ENCODE results near the gene USP7.
A peak's percentile ranks its signal among the peaks of the same experiment; 100 is the strongest.

The USP7 gene

DNA sequence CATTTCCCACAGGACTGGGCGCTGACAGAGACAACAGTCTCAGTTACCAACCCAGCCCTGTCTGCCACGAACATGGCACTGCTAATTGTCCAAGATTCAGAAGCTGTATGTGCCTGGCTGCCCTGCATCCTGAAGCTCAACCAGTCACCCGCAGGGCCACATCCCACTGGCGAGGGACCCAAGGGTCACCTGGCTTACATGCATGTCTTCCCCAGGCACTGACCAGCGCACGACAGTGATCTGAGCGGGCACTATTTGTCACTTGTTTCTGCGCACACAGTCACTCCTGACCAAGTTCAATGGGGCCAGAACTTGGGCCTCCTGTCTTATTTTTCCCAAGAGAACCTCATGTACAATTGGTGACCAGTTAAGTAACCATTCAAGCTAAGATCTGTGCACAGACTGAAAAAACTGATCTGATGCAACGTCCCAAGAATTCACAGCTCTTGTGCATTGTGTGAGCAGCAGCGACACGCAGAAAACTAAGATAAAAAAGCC, 13.1 kb downstream of the USP7 start:
- no peak for DNase-seq

DNA sequence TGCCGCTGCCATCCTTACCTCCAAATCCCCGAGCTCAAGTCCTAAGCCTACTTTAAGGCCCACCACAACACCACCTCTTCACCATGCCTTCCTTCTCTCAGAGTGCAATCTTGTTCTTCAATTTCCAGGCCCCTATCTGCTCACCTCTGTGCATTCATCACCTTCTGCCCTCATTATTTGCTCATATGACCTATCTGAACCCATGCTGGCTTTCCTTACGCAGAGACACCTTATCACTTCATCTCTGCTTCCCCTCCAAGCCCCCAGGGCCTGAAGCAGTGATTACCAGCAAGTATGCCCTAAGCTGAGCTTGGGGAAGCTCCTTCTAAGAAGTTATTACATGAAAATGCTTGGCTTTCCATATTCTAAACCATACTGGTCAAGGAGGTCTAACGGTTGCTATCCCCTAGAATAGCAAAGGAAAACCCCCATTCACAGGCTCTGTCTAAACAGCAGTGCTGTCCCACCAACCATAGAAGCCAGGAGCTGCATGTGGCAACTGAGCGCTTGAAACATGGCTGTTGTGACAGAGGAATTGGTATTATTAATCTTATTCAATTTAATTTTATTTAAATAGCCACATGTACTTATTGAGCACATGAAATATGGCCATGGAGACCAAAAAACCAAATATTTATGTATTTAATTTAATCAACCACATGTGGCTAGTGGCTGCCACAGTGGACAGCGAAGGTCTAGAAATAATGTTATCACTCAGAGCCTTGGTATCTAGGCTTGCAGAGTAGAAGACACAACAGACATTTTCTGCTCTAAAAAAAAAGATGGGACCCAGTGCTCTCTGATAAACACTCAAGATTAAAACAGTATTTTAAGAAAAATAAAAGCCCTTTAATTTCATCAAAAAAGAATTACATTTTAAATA, 13.9 kb downstream of the USP7 start:
- DNase-seq, result no peak

DNA sequence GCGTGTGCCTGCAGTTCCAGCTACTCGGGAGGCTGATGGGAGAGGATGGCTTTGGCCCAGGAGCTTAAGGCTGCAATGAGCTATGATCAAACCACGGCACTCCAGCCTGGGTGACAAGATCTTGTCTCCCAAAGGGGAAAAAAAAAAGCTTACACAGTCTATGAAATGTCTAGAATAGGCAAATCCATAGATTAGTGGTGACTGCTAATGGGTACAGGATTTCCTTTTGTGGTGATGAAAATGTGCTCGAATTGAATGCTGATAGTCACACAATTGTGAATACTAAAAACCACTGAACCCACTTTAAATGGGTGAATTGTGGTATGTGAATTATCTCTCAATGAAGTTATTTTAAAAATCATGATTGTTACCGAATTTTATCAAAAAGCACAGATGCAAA, 14.9 kb downstream of the USP7 start:
- no peak for DNase-seq

DNA sequence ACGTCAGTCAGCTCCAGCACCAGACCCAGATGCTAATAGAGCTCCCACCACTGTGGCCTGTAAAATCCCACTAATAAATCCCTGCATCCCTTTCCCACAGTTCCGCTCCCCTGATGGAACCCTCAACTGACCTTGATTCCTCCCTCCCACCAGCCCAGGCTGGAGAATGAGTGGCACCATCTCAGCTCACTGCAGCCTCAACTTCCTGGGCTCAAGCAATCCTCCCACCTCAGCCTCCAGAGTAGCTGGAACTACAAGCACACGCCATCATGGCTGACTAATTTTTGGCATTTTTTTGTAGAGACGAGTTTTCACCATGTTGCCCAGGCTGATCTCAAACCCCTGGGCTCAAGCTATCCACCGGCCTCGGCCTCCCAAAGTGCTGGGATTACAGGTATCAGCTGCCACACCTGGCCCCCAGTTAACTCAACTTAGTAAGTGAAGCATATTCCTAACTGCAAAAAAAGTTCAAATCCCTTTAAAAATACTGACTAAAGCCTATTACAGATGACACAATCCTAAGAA, 15.6 kb downstream of the USP7 start:
- no peak for DNase-seq

DNA sequence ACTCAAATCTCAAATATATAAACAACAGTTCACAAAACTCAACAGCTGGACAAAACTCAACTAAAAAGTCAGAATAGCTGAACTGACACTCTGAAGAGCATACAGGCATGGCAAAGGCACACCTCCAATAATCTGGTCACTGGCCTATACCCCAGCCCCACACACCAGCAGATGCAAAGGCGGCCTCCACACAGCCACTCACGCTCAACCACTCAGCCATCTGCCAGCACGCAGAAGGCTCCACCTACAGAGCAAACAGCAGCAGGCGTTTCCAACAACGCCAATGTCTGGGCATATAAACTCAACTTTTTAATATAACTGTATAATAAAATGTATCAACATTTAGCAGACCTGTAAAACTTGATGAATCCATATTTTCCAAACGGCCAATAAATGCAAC, 17.2 kb downstream of the USP7 start:
- no peak for DNase-seq

DNA sequence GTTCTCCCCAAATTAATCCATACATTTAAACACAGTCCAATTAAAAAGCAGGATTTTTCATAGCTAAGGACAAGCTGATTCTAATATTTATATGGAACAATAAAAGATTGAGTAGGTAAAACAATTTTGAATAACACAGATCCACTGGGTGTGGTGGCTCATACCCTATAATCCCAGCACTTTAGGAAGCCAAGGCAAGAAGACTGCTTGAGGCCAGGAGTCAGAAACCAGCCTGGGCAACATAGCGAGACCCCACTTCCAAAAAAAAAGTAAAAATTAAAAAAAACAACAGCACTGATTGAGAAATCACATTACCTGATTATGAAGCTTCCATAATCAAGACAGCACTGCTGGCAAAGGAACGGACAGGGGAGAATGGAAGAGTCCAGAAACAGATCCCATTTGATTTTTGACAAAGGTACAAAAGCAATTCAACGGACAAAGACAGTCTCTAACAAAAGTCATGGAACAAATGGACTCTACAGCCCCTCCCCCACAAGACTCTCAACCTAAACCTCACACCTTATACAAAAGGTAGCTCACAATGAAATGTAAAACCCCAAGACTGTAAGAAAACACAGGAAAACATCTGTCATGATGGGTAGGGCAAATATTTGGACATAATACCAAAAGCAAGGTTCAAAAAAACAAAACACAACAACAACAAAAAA, 17.9 kb downstream of the USP7 start:
- DNase-seq, result no peak

DNA sequence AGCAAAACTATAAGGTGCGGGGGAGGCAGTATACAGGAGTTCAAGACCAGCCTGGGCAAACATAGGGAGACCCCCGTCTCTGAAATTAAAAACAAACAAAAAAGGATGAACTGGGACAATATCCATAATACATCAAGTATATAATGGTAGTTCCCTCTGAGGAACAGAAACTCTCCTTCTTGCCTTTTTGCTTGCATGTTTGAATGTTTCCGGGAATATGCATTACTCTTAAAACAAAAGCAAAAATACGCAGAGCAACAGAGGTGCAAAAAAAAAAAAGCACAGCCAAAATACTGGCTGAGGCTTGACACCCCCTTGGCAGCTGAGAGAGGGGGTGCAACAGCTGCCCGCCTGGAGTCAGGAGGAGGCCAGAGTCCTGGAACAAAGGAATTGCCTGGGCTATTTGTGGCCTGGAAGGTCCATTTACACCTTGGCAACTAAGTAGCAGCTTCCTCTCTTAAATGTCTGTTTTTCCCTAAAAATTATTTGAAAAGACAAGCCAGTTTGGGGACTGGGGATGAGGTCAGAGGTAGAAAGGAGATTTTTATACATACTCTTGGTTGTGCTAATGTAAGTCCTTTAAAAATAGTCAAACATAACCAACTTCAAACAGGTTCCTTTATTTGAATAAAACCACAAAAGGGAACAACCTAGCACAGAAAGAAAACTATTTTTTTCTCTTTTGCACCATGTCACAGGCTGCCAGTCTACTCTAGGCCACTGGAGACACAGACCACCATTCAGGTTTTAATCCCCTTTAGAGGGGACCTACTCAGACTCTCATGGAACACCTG, 19.5 kb downstream of the USP7 start:
- peak; percentile 53 to 69 for DNase-seq

DNA sequence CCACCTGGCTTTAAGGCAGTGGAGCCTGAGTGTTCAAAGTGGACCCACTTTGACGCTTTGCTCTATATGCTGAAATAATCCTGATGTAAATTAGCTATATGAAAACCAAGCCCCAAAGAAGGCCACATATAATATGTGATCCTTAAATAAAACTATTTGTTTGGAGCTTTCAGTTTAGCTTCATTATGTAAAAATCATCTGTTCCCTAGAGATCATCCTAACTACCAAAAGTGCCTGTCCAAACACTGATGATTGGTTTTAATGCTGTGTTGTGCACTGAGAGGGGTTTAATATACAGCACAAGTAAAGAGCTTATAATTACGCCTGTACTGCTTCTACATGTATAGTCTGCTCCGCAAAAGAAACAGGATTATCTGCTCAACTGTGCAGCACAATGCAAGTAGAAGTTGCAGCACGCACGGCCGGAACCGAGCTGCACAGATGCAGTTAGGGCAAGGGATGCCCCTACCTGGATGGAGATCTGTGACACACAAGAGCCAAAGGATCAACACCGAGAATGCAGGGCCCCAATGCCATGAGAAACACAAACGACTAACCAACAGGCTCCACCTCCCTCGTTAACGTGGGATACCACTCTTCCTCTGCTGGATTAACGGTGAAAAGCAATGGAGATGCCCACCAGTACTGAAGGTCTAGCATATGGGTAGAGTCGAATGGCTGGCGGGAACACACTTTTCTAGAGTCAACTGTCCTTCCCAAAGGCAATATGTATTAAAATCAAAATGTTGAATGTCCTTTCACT, 20.5 kb downstream of the USP7 start:
- no peak for DNase-seq

DNA sequence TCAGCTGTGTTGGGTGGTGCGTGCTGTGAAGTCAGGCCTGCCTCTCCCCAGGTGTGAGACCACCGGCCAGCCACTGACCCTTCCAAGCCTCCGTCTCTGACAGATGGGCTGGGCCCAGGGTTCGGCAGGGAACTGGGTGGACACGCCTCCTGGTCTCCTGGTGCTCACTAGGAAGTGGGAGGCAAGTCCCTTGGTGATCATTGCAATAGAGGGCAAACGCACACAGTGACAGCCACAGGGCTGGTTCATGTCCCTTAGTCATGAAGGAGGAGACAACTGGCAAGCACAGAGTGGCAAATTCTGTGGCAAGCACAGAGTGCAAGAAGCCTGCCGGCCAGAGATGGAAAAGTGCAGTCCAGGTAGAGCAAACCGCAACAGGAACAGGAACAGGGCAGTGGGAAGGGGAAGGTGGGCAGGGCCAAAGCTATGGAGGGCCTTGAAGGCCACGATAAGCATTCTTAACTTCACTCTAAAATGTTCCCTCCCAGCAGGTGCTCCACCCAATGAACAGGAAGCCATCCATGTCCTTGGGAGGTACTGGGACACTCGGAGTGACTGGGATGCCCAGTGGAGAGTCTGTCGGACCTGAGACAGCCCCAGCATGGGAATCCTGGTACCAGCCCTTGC, 21.9 kb downstream of the USP7 start:
- DNase-seq, result peak in 1 of 2 experiments; percentile 25

DNA sequence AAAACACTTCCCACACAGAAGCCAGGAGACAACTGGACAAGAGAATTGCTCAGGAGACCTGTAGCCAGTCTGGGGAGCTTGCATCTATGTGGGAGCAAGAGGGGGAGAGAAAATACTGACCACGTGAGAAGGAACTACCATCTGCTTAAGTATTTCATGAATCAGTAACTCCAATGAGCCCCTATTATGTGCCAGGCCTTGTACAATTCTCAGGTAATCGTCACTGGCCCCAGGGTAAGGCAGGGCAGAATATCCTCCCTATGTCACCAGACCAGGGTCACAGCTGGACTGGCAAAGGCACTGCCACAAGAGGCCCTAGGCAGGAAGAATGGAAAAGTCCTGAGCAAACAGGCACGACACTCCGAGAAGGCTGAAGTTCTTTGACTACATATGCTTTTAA, 25.9 kb downstream of the USP7 start:
- no peak for DNase-seq

DNA sequence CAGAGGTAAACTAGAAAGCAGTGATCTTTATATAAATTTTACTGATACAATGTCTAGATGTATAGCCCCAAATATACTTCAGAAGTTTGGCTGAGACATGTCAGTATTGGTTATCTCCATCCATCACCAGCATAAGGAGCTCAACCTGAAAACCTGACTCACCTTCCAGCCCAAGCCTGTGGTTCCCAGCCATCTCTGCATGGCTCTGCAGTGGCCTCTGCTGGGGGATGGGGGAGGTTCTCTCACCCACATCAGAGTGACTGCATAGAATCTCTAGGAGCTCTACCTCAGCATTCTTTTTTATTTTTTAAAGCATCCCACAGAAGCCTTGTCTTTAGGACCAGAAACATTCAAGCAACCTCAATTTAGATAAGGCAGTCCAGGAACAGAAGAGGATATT, 27.3 kb downstream of the USP7 start:
- peak in 1 of 2 experiments; percentile 13 for DNase-seq

DNA sequence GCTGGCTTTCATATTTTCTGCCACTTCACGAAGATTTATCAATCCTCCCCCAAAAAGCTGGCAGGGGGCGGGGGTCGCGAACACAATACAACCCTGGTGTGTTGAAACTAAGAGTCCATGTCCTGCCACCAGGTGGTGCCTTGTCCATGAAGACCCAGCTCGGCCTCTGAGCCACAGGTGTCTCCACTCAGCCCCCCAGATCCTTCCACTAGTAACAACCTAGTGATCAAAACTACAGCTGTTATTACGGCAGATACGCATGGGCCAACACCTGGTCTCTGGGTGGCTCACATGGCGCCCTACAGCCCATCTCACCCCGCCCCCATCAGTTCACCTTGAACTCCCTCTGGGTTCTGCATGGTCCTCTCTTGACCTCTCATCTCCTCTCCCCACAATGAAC, 27.7 kb downstream of the USP7 start:
- DNase-seq, result no peak

DNA sequence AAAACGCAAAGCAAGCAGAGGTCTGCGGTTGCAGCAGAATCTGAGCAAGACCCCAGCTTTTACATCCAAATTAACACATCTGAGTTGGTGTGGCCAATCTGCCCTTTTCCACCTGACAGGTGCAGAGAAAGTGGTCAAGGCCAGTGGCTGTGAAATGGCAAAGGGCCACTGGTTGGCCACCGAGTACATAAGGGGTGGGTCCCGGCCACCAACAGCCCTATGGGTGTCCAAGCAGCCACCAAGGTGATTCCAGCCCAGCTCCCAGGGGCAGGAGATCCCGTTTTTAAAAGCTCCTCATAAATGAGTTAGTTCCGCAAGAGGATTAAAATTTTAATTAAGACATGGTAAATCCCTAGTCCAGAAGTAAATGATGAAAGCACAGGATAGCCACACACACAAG, 29.1 kb downstream of the USP7 start:
- no peak for DNase-seq

DNA sequence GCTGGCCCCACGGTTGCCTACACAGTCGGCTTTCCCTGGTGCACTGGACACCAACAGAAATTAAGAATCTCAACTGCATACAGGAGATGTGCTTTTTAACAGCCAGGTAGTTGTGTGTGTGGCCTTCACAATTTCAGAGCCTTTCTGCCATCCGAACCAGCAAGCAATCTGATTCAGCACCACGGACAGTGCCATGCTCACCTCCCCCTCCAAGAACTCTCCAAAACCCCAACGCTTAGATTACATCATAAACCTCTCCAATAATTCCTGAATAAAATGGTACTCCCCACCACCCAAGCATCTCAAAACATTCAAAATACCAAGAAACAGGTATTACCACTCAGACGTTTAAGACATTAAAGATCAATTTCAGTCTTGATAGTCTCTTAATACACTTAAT, 31.8 kb downstream of the USP7 start:
- no peak for DNase-seq

DNA sequence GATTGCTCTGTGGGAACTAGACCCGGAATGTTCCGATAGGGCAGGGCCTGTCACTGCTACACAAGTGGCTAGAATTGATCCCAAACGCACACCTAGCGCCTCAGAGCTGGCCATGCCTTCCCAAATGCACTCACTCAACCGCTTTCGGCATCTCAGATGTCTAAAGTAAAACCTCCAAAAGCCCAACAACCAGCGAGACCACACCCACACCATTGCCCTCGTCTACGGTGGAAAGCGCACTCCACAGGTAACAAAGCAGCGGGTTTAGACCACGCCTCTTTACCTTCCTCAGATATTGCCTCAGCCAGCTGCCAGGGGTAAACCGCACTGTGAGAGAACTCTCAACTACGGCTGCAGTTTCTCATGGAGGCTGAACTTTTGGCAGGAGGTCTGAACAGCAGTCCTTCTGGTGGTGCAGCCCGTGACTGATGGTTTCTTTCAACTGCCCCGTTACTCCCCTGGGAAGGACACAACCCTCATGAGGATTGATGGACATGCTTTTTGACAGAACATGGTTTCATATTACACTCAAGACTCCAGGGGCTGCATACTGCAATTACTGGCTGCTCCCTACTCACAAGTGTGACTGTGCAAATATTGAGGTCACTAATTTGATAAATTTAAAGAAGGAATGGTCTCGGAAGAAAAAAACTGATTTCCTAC, 34.5 kb downstream of the USP7 start:
- DNase-seq, result no peak

DNA sequence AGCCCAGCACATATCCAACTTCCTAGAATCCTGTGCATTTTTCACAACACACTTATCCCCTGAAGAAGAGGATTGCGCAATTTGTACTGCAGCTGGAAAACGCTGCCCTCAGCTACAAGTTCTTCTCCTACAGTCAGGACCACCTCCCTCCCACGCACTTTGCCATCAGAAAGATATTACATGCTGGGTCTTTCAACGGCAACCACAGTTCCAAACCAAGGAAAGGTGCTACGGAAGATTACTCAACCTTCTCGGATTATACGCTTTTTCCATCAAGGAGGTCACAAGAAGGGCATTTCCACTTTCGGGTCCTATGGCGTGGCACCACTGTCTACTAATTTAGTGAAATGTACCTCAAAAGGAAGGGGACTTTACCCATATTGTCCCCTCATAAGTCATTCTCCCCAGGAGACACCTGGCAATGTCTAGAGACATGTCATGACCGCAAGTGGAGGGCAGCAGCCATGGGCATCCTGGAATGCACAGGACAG, 35.2 kb downstream of the USP7 start:
- DNase-seq, result no peak

DNA sequence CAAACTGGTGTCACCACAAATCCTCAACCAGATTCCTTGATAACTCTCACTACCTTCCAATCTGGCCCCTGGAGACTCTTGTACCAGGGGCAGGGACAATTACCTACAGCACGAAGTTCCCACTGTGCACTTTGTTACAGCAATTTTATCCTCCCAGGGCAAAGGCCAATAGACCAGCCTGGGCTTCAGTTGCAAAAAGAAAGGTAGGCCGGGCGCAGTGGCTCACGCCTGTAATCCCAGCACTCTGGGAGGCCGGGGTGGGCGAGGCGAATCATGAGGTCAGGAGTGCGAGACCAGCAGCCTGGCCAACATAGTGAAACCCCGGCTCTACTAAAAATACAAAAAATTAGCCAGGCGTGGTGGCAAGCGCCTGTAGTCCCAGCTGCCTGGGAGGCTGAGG, 36.9 kb downstream of the USP7 start:
- no peak for DNase-seq

DNA sequence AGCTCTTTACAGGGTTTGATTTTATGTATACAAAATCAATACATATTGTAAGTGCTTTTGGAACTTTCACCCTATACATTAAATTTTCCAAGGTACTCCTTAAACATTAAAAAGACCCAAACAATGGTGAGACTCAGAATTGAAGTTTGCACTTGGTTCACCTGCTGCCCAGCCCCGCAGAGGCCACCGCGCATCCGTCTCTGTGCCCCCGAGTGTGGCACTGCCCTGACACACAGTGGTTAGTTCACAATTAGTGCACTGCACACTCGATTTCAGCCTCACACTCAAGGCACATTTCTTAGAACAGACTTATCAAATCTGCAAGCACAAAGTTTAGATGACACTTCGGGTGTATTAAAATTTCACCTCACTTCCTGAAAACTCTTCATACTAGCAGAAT, 38.3 kb downstream of the USP7 start:
- no peak for DNase-seq

DNA sequence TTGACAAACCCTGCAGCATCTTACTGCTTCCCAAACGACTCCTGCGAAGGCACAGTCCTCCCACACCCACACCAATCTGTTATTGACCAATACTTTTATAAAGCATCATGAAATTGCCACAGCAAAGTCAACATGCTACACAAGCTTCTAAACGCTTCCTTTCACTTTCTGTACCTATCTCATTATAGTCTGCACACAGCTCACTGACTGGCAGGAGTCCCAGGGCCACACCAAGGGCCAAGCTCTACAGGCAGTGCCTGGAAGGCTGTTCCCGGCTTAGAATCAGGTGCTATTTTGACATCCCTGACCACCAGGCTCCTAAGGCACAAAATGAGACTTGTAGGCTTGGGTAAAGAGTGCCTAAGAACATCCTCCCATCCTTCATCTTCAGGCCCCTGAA, 39.5 kb downstream of the USP7 start:
- DNase-seq, result no peak

DNA sequence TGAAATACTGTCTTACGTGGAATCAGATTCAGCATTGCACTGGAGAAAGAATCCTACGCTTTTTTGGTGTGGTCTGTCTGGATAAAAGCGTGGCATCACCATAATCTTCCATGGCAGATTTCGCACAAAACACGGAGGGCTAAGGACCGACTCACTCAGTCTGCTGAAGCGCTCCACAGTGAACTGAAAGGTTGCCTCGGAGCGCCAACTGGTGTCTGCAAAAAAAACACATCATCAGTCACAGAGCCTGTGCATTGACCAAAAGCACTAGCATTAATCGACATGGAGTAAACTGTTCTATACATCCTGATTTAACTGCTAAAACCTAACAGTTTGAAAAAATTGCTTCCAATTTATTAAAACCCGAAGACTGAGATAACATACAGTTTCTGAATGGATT, 40.5 kb downstream of the USP7 start:
- no peak for DNase-seq

DNA sequence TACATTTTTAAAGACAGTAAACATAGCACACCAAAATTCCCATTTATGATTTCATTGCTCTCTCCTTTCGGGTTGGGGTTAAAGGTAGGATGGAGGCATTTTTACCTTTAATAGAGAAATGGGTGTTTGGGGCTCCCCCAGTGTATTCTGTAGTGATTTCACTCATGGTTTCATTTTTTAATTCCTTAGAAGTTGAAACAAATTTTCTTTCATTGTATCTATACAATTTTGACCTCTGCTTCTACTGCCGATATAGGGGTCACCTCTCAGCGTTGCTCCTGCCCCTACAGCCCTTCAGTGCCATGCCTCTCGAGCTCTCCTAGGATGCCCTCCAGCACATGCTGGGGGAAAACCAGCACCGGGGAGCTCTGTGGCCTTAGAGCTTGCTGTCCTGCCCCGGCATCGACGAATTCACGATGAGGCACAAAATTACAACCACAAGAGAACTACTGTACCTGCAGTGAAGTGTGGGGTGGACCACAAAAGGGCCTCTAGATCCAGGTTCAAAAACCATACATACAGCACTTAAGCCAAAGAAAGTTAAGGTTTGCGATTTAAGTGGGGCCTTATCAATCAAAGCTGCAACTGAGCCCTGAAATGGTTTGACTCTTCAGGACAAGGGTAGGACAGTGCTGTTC, 42.2 kb downstream of the USP7 start:
- no peak for DNase-seq
